B cell (primary cell): ENCODE results near the gene ZNF747.

ENCODE experiments used
- CTCF ChIP-seq: fragments of 200-600 bp; IDR thresholded peaks from one replicate; pipeline ENCODE4 v1.8.0; 2022; ENCODE audit warnings: antibody characterized with exemption, mild to moderate bottlenecking
- EZH2 ChIP-seq: IDR thresholded peaks from 2 replicates; pipeline ENCODE4 v1.6.1; 2012; ENCODE audit warnings: borderline replicate concordance, low read depth, mild to moderate bottlenecking, moderate library complexity, low read length; ENCODE audit not compliant: insufficient read depth, poor library complexity, severe bottlenecking

GRCh38 chr16:30554557-30555314 is 20.1 kb upstream of the ZNF747 start:
- no peak for TF ChIP-seq EZH2
- TF ChIP-seq CTCF: no peak
